Panc1 (cell line): ENCODE data around the gene DESI1. TPM values are rescaled to one million over a fixed set of nuclear protein-coding genes. Genes with fewer than 3 reads are reported as not detected.

ENCODE experiments used
- ATAC-seq: fragments of 200-7000 bp; cut with Tn5 transposase; 2 replicates; pipeline ENCODE4 v1.9.1; 2020; ENCODE audit warnings: mild to moderate bottlenecking, moderate library complexity
- BruUV-seq: library from RNA; stranded (reverse); fragments of 400-500 nt; replicated peaks from 2 replicates; lab custom pipeline; 2021; lab: Mats Ljungman, UMichigan
- CTCF ChIA-PET: fragments of 300-600 bp; sonication (Branson Sonifier 250); formaldehyde crosslinking; loops from one replicate; lab custom pipeline; 2022; ENCODE audit warnings: antibody characterized with exemption; lab: Charles Lee
- POLR2A ChIA-PET: fragments of 300-600 bp; sonication (Branson Sonifier 250); formaldehyde crosslinking; loops from one replicate; lab custom pipeline; 2022; ENCODE audit warnings: antibody characterized with exemption; lab: Charles Lee
- DNase-seq: peaks from one replicate; pipeline ENCODE4 v3.0.0-alpha.2; 2010; ENCODE audit warnings: low read depth, low spot score
- H3K27ac ChIP-seq: 2 replicates; pipeline ENCODE4 v1.5.1; 2011; ENCODE audit warnings: mild to moderate bottlenecking, low read length, inconsistent platforms
- H3K27me3 ChIP-seq: fragments of 200-500 bp; sonication (Bioruptor generic); 2 replicates; pipeline ENCODE4 v1.6.0; 2014; ENCODE audit warnings: low read length, inconsistent platforms; ENCODE audit not compliant: control insufficient read depth, insufficient read depth
- H3K36me3 ChIP-seq: fragments of 200-500 bp; sonication (Bioruptor generic); 2 replicates; pipeline ENCODE4 v1.5.1; 2014; ENCODE audit warnings: inconsistent platforms, mild to moderate bottlenecking, low read length, moderate library complexity; ENCODE audit not compliant: control insufficient read depth, insufficient read depth
- H3K4me1 ChIP-seq: 2 replicates; pipeline ENCODE4 v1.5.1; 2011; ENCODE audit warnings: inconsistent platforms, mild to moderate bottlenecking, low read length, moderate library complexity; ENCODE audit not compliant: control insufficient read depth, insufficient read depth
- H3K4me3 ChIP-seq, 2 experiments: 2 replicates each; pipeline ENCODE4 v1.5.1; 2011 to 2012; ENCODE audit warnings: low read depth in 2 of 2, low read length in 2 of 2, mild to moderate bottlenecking in 2 of 2, inconsistent platforms in 1 of 2, moderate library complexity in 1 of 2
- H3K9me3 ChIP-seq: fragments of 200-500 bp; sonication (Bioruptor generic); 2 replicates; pipeline ENCODE4 v1.5.1; 2014; ENCODE audit warnings: low read depth, mild to moderate bottlenecking, inconsistent platforms, low read length, moderate library complexity; ENCODE audit not compliant: control insufficient read depth, insufficient read depth
- CTCF ChIP-seq: fragments of 450-650 bp; IDR thresholded peaks from 2 replicates; pipeline ENCODE4 v1.5.1; 2017; ENCODE audit warnings: mild to moderate bottlenecking
- POLR2AphosphoS5 ChIP-seq: IDR thresholded peaks from 2 replicates; pipeline ENCODE4 v1.6.1; 2012; ENCODE audit warnings: mild to moderate bottlenecking, low read depth, low read length, moderate library complexity
- REST ChIP-seq, 2 experiments: IDR thresholded peaks; 2 replicates each; pipeline ENCODE4 v1.6.1; 2011 to 2012; ENCODE audit warnings: low read depth in 2 of 2, control low read depth in 1 of 2, low read length in 1 of 2, mild to moderate bottlenecking in 1 of 2, moderate library complexity in 1 of 2; ENCODE audit not compliant: insufficient read depth in 1 of 2
- SIN3A ChIP-seq: IDR thresholded peaks from 2 replicates; pipeline ENCODE4 v1.6.1; 2012; ENCODE audit warnings: low read depth, mild to moderate bottlenecking, low read length, moderate library complexity, borderline replicate concordance; ENCODE audit not compliant: insufficient read depth
- TCF7L2 ChIP-seq: IDR thresholded peaks from 2 replicates; pipeline ENCODE4 v1.6.1; 2011; ENCODE audit warnings: mild to moderate bottlenecking, low read depth, low read length, inconsistent platforms
- in situ Hi-C: cut with HindIII; loops from 2 replicates; pipeline ENCODE4 v1.10.0; 2016; ENCODE audit warnings: low sequenced_read_pairs, low pct_unique_long_range_greater_than_20kb
- intact Hi-C: fragments of 100-400 bp; cut with micrococcal nuclease; formaldehyde crosslinking; loops from one replicate; pipeline ENCODE4 v1.10.0; 2022; ENCODE audit not compliant: unreplicated experiment
- total RNA-seq: library from RNA; stranded (reverse); gene quantifications from one replicate; pipeline ENCODE4 v1.2.1, GENCODE V29; 2021; ENCODE audit not compliant: unreplicated experiment

DESI1 gene
- total RNA-seq, 1 experiment from 2014 or later, result 33.5 TPM

GRCh38 chr22:41603873-41604332 is 16.9 kb downstream of the DESI1 start:
- DNase-seq (no peak), ATAC-seq (no peak)
- H3K27me3 ChIP-seq, result no peaks in the 10 kb centered on the region
- ChIA-PET POLR2A (interaction anchor here (1.4 kb wide), 1 partner anchor 14 kb away, joined by 3 read pairs; the partner anchor contains the start of gene PMM1), CTCF (interaction anchor here (0.6 to 0.7 kb wide), 2 partner anchors 58 to 136 kb away, joined by 5 to 10 read pairs; partner anchors contain the start of gene PHF5A)
- intact Hi-C loops, result no loop called here
- no TSS peak for BruUV-seq
- no peaks in the 10 kb centered on the region for H3K4me1 ChIP-seq
- H3K9me3 ChIP-seq, result no peaks in the 10 kb centered on the region
- in situ Hi-C loops, result no loop called here
- TF ChIP-seq REST (IDR thresholded peaks at IDR 0.05; ENCODE audit: insufficient read depth in 1 of 2, low read depth in 2 of 2, low read length in 1 of 2) (no peak), TCF7L2 (no peak), SIN3A (no peak), POLR2AphosphoS5 (no peak), CTCF (no peak)
- H3K4me3 ChIP-seq, result no peak overlapping the region
- H3K27ac ChIP-seq, result no peak overlapping the region
- no peaks in the 10 kb centered on the region for H3K36me3 ChIP-seq

GRCh38 chr22:41600976-41601375 is 19.9 kb downstream of the DESI1 start:
- no TSS peak for BruUV-seq
- ChIA-PET CTCF (no interaction called here), POLR2A (no interaction called here)
- intact Hi-C loops (no loop called here), in situ Hi-C loops (no loop called here)
- ATAC-seq (no peak), DNase-seq (no peak)
- H3K4me1 ChIP-seq, result peaks cover 3% of the 10 kb centered on the region
- H3K36me3 ChIP-seq, result no peaks in the 10 kb centered on the region
- H3K9me3 ChIP-seq, result no peaks in the 10 kb centered on the region
- H3K27ac ChIP-seq, result no peak overlapping the region
- H3K4me3 ChIP-seq, result no peak overlapping the region
- no peaks in the 10 kb centered on the region for H3K27me3 ChIP-seq
- TF ChIP-seq POLR2AphosphoS5 (no peak), CTCF (no peak), SIN3A (no peak), REST (IDR thresholded peaks at IDR 0.05; ENCODE audit: insufficient read depth in 1 of 2, low read depth in 2 of 2, low read length in 1 of 2) (no peak), TCF7L2 (no peak)
